Esophagus squamous epithelium (tissue), 4 donors: ENCODE data around the gene TRAF2.
A peak's percentile ranks its signal among the peaks of the same experiment; 100 is the strongest.

Experiments
- CTCF ChIP-seq, 6 experiments: fragments of 450-650 bp in 4 of 6; fragments of 200-600 bp in 2 of 6; sonication (generic) in 2 of 6; IDR thresholded peaks; one replicate each; pipeline ENCODE4 v1.5.1; 2016 to 2019; ENCODE audit warnings: antibody characterized with exemption in 6 of 6, mild to moderate bottlenecking in 4 of 6, moderate library complexity in 4 of 6
- POLR2A ChIP-seq, 4 donors: fragments of 450-650 bp; IDR thresholded peaks; one replicate each; pipeline ENCODE4 v1.6.1; 2017; ENCODE audit warnings: antibody characterized with exemption in 4 of 4, mild to moderate bottlenecking in 4 of 4, moderate library complexity in 3 of 4

DNA sequence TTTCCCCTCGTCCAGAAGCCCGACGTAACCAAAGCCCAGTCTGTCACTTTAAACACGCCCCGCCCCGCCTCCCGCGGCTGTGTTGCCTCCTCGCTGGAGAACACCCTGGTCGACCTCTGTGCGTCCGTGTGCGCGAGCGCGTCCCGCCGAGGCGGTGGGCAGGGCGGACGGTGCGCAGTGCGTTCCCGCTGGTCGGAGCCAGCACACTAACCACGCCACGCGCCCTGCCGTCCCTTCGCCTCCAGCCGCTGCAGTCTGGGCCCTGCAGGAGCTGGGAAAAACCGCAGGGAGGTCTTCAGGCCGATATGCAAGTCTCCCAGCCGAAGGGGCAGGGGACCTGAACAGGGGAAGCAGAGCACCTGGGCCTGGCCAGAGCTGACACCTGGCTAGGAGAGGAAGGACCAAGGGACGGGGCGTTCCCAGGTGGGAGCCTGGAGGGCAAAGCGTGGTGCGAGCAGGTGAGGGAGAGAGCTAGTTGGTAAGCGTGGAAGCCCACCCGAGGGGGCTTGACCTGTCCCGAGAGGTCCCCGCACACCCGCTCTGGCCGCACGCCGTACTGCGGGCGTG is 38.4 kb upstream of the TRAF2 start:
- TF ChIP-seq CTCF (IDR thresholded peaks at IDR 0.05) (no peak), POLR2A (IDR thresholded peaks at IDR 0.05) (peak in 2 of 4 donors; percentile 54 to 79)
